Esophagus squamous epithelium (tissue), 4 donors: Measurements from ENCODE around the gene PPFIA2.

Experiments
- POLR2A ChIP-seq, 4 donors: fragments of 450-650 bp; IDR thresholded peaks; one replicate each; pipeline ENCODE4 v1.6.1; 2017; ENCODE audit warnings: antibody characterized with exemption in 4 of 4, mild to moderate bottlenecking in 4 of 4, moderate library complexity in 3 of 4
- TF ChIP-seq, protein P1 (sequence below), 6 experiments: fragments of 450-650 bp in 4 of 6; fragments of 200-600 bp in 2 of 6; sonication (generic) in 2 of 6; IDR thresholded peaks; one replicate each; pipeline ENCODE4 v1.5.1; 2016 to 2019; ENCODE audit warnings: antibody characterized with exemption in 6 of 6, mild to moderate bottlenecking in 4 of 6, moderate library complexity in 4 of 6

GRCh38 chr12:81617915-81618314 lies 141.2 kb downstream of the PPFIA2 start:
- TF ChIP-seq, protein P1, sequence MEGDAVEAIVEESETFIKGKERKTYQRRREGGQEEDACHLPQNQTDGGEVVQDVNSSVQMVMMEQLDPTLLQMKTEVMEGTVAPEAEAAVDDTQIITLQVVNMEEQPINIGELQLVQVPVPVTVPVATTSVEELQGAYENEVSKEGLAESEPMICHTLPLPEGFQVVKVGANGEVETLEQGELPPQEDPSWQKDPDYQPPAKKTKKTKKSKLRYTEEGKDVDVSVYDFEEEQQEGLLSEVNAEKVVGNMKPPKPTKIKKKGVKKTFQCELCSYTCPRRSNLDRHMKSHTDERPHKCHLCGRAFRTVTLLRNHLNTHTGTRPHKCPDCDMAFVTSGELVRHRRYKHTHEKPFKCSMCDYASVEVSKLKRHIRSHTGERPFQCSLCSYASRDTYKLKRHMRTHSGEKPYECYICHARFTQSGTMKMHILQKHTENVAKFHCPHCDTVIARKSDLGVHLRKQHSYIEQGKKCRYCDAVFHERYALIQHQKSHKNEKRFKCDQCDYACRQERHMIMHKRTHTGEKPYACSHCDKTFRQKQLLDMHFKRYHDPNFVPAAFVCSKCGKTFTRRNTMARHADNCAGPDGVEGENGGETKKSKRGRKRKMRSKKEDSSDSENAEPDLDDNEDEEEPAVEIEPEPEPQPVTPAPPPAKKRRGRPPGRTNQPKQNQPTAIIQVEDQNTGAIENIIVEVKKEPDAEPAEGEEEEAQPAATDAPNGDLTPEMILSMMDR (IDR thresholded peaks at IDR 0.05): no peak
- TF ChIP-seq POLR2A (IDR thresholded peaks at IDR 0.05): no peak
